Astrocyte (in vitro differentiated cells and primary cell): ENCODE results near the gene G6PC1. TPM values are rescaled to one million over a fixed set of nuclear protein-coding genes. Genes with fewer than 3 reads are reported as not detected.
"Not testable (repeated sequence)": the region's sequence is repeated elsewhere in the genome, so short reads cannot be mapped to it uniquely, and the experiment has no call there.

Experiments used
- DNase-seq: peaks from one replicate; pipeline ENCODE4 v3.0.0-alpha.2; 2010; ENCODE audit warnings: low read depth
- FAIRE-seq: peaks from 2 replicates; lab custom pipeline; 2011; peaks lifted over from hg19 to GRCh38; lab: Jason Lieb, UNC
- H2AFZ ChIP-seq: 2 replicates; pipeline ENCODE4 v1.6.0; 2012; ENCODE audit warnings: low read depth, low read length, inconsistent platforms
- H3K27ac ChIP-seq: 2 replicates; pipeline ENCODE4 v1.5.1; 2011; ENCODE audit warnings: low read depth, low read length, inconsistent platforms
- H3K27me3 ChIP-seq: 2 replicates; pipeline ENCODE4 v1.6.0; 2011; ENCODE audit warnings: low read length, inconsistent platforms; ENCODE audit not compliant: insufficient read depth
- H3K36me3 ChIP-seq: 2 replicates; pipeline ENCODE4 v1.5.1; 2011; ENCODE audit warnings: low read length, inconsistent platforms; ENCODE audit not compliant: insufficient read depth
- H3K4me1 ChIP-seq: 2 replicates; pipeline ENCODE4 v1.5.1; 2011; ENCODE audit warnings: low read length, inconsistent platforms; ENCODE audit not compliant: insufficient read depth
- H3K4me2 ChIP-seq: 2 replicates; pipeline ENCODE4 v1.6.0; 2012; ENCODE audit warnings: low read length, inconsistent platforms
- H3K4me3 ChIP-seq: 2 replicates; pipeline ENCODE4 v1.5.1; 2011; ENCODE audit warnings: low read depth, mild to moderate bottlenecking, low read length, inconsistent platforms; ENCODE audit not compliant: insufficient read depth
- H3K79me2 ChIP-seq: 2 replicates; pipeline ENCODE4 v1.6.0; 2012; ENCODE audit warnings: mild to moderate bottlenecking, low read length, inconsistent platforms; ENCODE audit not compliant: insufficient read depth
- H3K9ac ChIP-seq: 2 replicates; pipeline ENCODE4 v1.6.0; 2012; ENCODE audit warnings: mild to moderate bottlenecking, low read length, inconsistent platforms
- H3K9me3 ChIP-seq: 2 replicates; pipeline ENCODE4 v1.5.1; 2012; ENCODE audit warnings: low read depth, mild to moderate bottlenecking, low read length, inconsistent platforms; ENCODE audit not compliant: insufficient read depth
- H4K20me1 ChIP-seq: 2 replicates; pipeline ENCODE4 v1.6.0; 2012; ENCODE audit warnings: low read length, inconsistent platforms; ENCODE audit not compliant: insufficient read depth
- H3K27ac Mint-ChIP-seq: one replicate; pipeline ENCODE4 v1.8.0; 2021; ENCODE audit warnings: mild to moderate bottlenecking, mixed read lengths; ENCODE audit not compliant: unreplicated experiment
- H3K27me3 Mint-ChIP-seq: one replicate; pipeline ENCODE4 v1.8.0; 2021; ENCODE audit warnings: low read depth, mixed read lengths; ENCODE audit not compliant: unreplicated experiment
- H3K36me3 Mint-ChIP-seq: one replicate; pipeline ENCODE4 v1.8.0; 2021; ENCODE audit warnings: low read depth, mixed read lengths; ENCODE audit not compliant: unreplicated experiment
- H3K4me1 Mint-ChIP-seq: one replicate; pipeline ENCODE4 v1.8.0; 2021; ENCODE audit warnings: low read depth, mixed read lengths; ENCODE audit not compliant: unreplicated experiment
- H3K4me3 Mint-ChIP-seq: one replicate; pipeline ENCODE4 v1.8.0; 2021; ENCODE audit warnings: mild to moderate bottlenecking, moderate library complexity, mixed read lengths; ENCODE audit not compliant: unreplicated experiment
- H3K9me3 Mint-ChIP-seq: one replicate; pipeline ENCODE4 v1.8.0; 2021; ENCODE audit warnings: mild to moderate bottlenecking, mixed read lengths; ENCODE audit not compliant: unreplicated experiment
- CTCF ChIP-seq: IDR thresholded peaks from 2 replicates; pipeline ENCODE4 v1.5.1; 2011; ENCODE audit warnings: low read depth, mild to moderate bottlenecking, inconsistent platforms, low read length, moderate library complexity; ENCODE audit not compliant: insufficient read depth
- EZH2 ChIP-seq: IDR thresholded peaks from 2 replicates; pipeline ENCODE4 v1.6.1; 2012; ENCODE audit warnings: mild to moderate bottlenecking, low read length, inconsistent platforms; ENCODE audit not compliant: insufficient read depth
- total RNA-seq: library from RNA; stranded (reverse); gene quantifications from 2 replicates; pipeline ENCODE4 v1.2.1, GENCODE V29; 2021

G6PC1 gene
- total RNA-seq, 1 donor from 2014 or later: not detected

- not testable (repeated sequence) for H3K9me3 ChIP-seq, DNase-seq, H3K4me1 ChIP-seq, H3K27ac Mint-ChIP-seq, H3K4me3 Mint-ChIP-seq, H3K4me2 ChIP-seq, H3K9me3 Mint-ChIP-seq, H2AFZ ChIP-seq, H3K36me3 Mint-ChIP-seq, H3K27ac ChIP-seq, H3K4me1 Mint-ChIP-seq, H3K36me3 ChIP-seq, FAIRE-seq, H3K79me2 ChIP-seq, H3K4me3 ChIP-seq, H3K9ac ChIP-seq, H4K20me1 ChIP-seq, H3K27me3 Mint-ChIP-seq
- peaks cover 29% of the 10 kb centered on the region for H3K27me3 ChIP-seq
These were observed 22.9 kb downstream of the G6PC1 start for GRCh38 chr17:42923472-42923871.

GRCh38 chr17:42924891-42925290, 24.3 kb downstream of the G6PC1 start:
- Histone ChIP-seq H3K9me3 (no peaks in the 10 kb centered on the region), H4K20me1 (no peaks in the 10 kb centered on the region), H3K9ac (no peak overlapping the region), H3K4me1 (peaks cover 9% of the 10 kb centered on the region), H3K27ac (no peak overlapping the region), H2AFZ (no peak overlapping the region), H3K27me3 (peaks cover 23% of the 10 kb centered on the region), H3K79me2 (no peaks in the 10 kb centered on the region), H3K36me3 (no peaks in the 10 kb centered on the region), H3K4me2 (no peak overlapping the region), H3K4me3 (no peak overlapping the region)
- Mint-ChIP-seq H3K27me3 (peaks cover 6% of the 10 kb centered on the region), H3K9me3 (no peaks in the 10 kb centered on the region), H3K4me3 (no peak overlapping the region), H3K36me3 (no peaks in the 10 kb centered on the region), H3K27ac (no peak overlapping the region), H3K4me1 (peaks cover 8% of the 10 kb centered on the region)
- DNase-seq: no peak
- no peak for FAIRE-seq
- TF ChIP-seq CTCF (no peak), EZH2 (no peak)

- Mint-ChIP-seq H3K36me3 (peaks cover 2% of the 10 kb centered on the region), H3K9me3 (no peaks in the 10 kb centered on the region), H3K27me3 (peaks cover 6% of the 10 kb centered on the region), H3K4me3 (no peak overlapping the region), H3K27ac (peak overlapping the region; percentile 75), H3K4me1 (peaks cover 7% of the 10 kb centered on the region)
- peaks cover 9% of the 10 kb centered on the region for H3K4me1 ChIP-seq
- no peak overlapping the region for H3K27ac ChIP-seq
- H3K9me3 ChIP-seq: no peaks in the 10 kb centered on the region
- no peaks in the 10 kb centered on the region for H3K36me3 ChIP-seq
- no peaks in the 10 kb centered on the region for H3K79me2 ChIP-seq
- peak; percentile 74 for DNase-seq
- peaks cover 6% of the 10 kb centered on the region for H3K27me3 ChIP-seq
- no peak overlapping the region for H3K4me3 ChIP-seq
- H2AFZ ChIP-seq: peak overlapping the region; percentile 62
- no peak overlapping the region for H3K9ac ChIP-seq
- FAIRE-seq: no peak
- TF ChIP-seq EZH2: no peak
- peak; percentile 57 for TF ChIP-seq CTCF
- H3K4me2 ChIP-seq: peak overlapping the region; percentile 62
- H4K20me1 ChIP-seq: no peaks in the 10 kb centered on the region
These were observed 28.3 kb downstream of the G6PC1 start for GRCh38 chr17:42928714-42929496.
